Vagina (tissue), 2 donors: ENCODE measurements around the gene PLK5. TPM values are rescaled to one million over a fixed set of nuclear protein-coding genes. Genes with fewer than 3 reads are reported as not detected.
"Not testable (repeated sequence)": the region's sequence is repeated elsewhere in the genome, so short reads cannot be mapped to it uniquely, and the experiment has no call there.

ENCODE experiments used
- DNase-seq, 2 donors: peaks; one replicate each; pipeline ENCODE4 v3.0.0-alpha.2; 2017; ENCODE audit errors: extremely low spot score in 2 of 2
- H3K27ac ChIP-seq: fragments of 200-600 bp; sonication (generic); one replicate; pipeline ENCODE4 v1.5.1; 2019
- H3K27me3 ChIP-seq: fragments of 200-600 bp; sonication (generic); one replicate; pipeline ENCODE4 v1.5.1; 2019
- H3K36me3 ChIP-seq, 2 donors: fragments of 200-600 bp; sonication (generic); one replicate each; pipeline ENCODE4 v1.5.1; 2017 to 2019
- H3K4me1 ChIP-seq: fragments of 200-600 bp; sonication (generic); one replicate; pipeline ENCODE4 v1.5.1; 2019
- H3K4me3 ChIP-seq, 2 donors: fragments of 200-600 bp; sonication (generic); 1 replicate in 1 of 2; 2 replicates in 1 of 2; pipeline ENCODE4 v1.5.1; 2016 to 2019
- H3K9me3 ChIP-seq: fragments of 200-600 bp; sonication (generic); one replicate; pipeline ENCODE4 v1.5.1; 2019
- CTCF ChIP-seq, 3 experiments: fragments of 450-650 bp in 2 of 3; fragments of 200-600 bp in 1 of 3; sonication (generic) in 1 of 3; IDR thresholded peaks; one replicate each; pipeline ENCODE4 v1.5.1; 2017 to 2019; ENCODE audit warnings: antibody characterized with exemption in 3 of 3, mild to moderate bottlenecking in 2 of 3, moderate library complexity in 2 of 3
- POLR2A ChIP-seq, 2 donors: fragments of 450-650 bp; IDR thresholded peaks; one replicate each; pipeline ENCODE4 v1.6.1; 2017; ENCODE audit warnings: antibody characterized with exemption in 2 of 2, mild to moderate bottlenecking in 2 of 2, moderate library complexity in 2 of 2
- POLR2AphosphoS5 ChIP-seq, 2 donors: sonication (generic); formaldehyde crosslinking; IDR thresholded peaks; one replicate each; pipeline ENCODE4 v1.9.0; 2017; ENCODE audit warnings: antibody characterized with exemption in 2 of 2, mild to moderate bottlenecking in 2 of 2, low read depth in 1 of 2; ENCODE audit not compliant: insufficient read depth in 1 of 2
- intact Hi-C: fragments of 100-400 bp; cut with DNase I; formaldehyde crosslinking; loops from one replicate; pipeline ENCODE4 v1.15.1; 2023
- total RNA-seq: library from RNA; depleted of rRNA; stranded (reverse); fragments of >200 nt; gene quantifications from one replicate; pipeline ENCODE4 v1.2.3, GENCODE V29; 2016

PLK5 gene
- total RNA-seq, 1 donor from 2014 or later, result 0.49 TPM

- Histone ChIP-seq H3K4me1 (peaks cover 21% of the 10 kb centered on the region), H3K27me3 (no peaks in the 10 kb centered on the region), H3K27ac (no peak overlapping the region), H3K9me3 (no peaks in the 10 kb centered on the region), H3K36me3 (no peaks in the 10 kb centered on the region), H3K4me3 (no peak overlapping the region)
- TF ChIP-seq CTCF (IDR thresholded peaks at IDR 0.05) (no peak), POLR2AphosphoS5 (IDR thresholded peaks at IDR 0.05; ENCODE audit: insufficient read depth in 1 of 2, low read depth in 1 of 2) (no peak), POLR2A (IDR thresholded peaks at IDR 0.05) (no peak)
- intact Hi-C loops, result no loop called here
- no peak for DNase-seq
These were observed 3.9 kb downstream of the PLK5 start for GRCh38 chr19:1527650-1528309.

- TF ChIP-seq CTCF (IDR thresholded peaks at IDR 0.05) (no peak), POLR2AphosphoS5 (IDR thresholded peaks at IDR 0.05; ENCODE audit: insufficient read depth in 1 of 2, low read depth in 1 of 2) (no peak), POLR2A (IDR thresholded peaks at IDR 0.05) (no peak)
- H3K36me3 ChIP-seq, result no peaks in the 10 kb centered on the region
- no peaks in the 10 kb centered on the region for H3K9me3 ChIP-seq
- peaks cover 11% of the 10 kb centered on the region for H3K4me1 ChIP-seq
- DNase-seq, result no peak
- intact Hi-C loops, result no loop called here
- H3K27ac ChIP-seq, result no peak overlapping the region
- no peak overlapping the region for H3K4me3 ChIP-seq
- no peaks in the 10 kb centered on the region for H3K27me3 ChIP-seq
These were observed 4.9 kb downstream of the PLK5 start for GRCh38 chr19:1528596-1529429.

GRCh38 chr19:1529430-1529816 is 5.5 kb downstream of the PLK5 start:
- intact Hi-C loops, result no loop called here
- Histone ChIP-seq H3K27ac (no peak overlapping the region), H3K4me3 (no peak overlapping the region), H3K36me3 (no peaks in the 10 kb centered on the region), H3K27me3 (no peaks in the 10 kb centered on the region), H3K4me1 (peaks cover 9% of the 10 kb centered on the region), H3K9me3 (no peaks in the 10 kb centered on the region)
- no peak for DNase-seq
- TF ChIP-seq CTCF (IDR thresholded peaks at IDR 0.05), result no peak
- TF ChIP-seq POLR2A (IDR thresholded peaks at IDR 0.05), result no peak
- TF ChIP-seq POLR2AphosphoS5 (IDR thresholded peaks at IDR 0.05; ENCODE audit: insufficient read depth in 1 of 2, low read depth in 1 of 2), result no peak

GRCh38 chr19:1530856-1531255 is 7.0 kb downstream of the PLK5 start:
- H3K4me3 ChIP-seq, H3K27me3 ChIP-seq, intact Hi-C loops, H3K4me1 ChIP-seq, H3K36me3 ChIP-seq, DNase-seq, H3K9me3 ChIP-seq, H3K27ac ChIP-seq: not testable (repeated sequence)

GRCh38 chr19:1531587-1531986 is 7.7 kb downstream of the PLK5 start:
- no peak for TF ChIP-seq CTCF (IDR thresholded peaks at IDR 0.05)
- TF ChIP-seq POLR2A (IDR thresholded peaks at IDR 0.05), result no peak
- no peak for TF ChIP-seq POLR2AphosphoS5 (IDR thresholded peaks at IDR 0.05; ENCODE audit: insufficient read depth in 1 of 2, low read depth in 1 of 2)
- H3K27me3 ChIP-seq, result no peaks in the 10 kb centered on the region
- no peak overlapping the region for H3K4me3 ChIP-seq
- no peaks in the 10 kb centered on the region for H3K36me3 ChIP-seq
- H3K9me3 ChIP-seq, result no peaks in the 10 kb centered on the region
- no peaks in the 10 kb centered on the region for H3K4me1 ChIP-seq
- H3K27ac ChIP-seq, result no peak overlapping the region
- intact Hi-C loops, result no loop called here
- DNase-seq, result no peak
